ENCODE results near the gene RNF217.
"Not testable (repeated sequence)": the region's sequence is repeated elsewhere in the genome, so short reads cannot be mapped to it uniquely, and the experiment has no call there.

The RNF217 gene

GRCh38 chr6:124961777-124962638 lies at the start of gene RNF217:
RNF217 (plus strand) TSS chr6:124962437; CDS start chr6:124962545, 108 bp downstream.
- DNase-seq: peak; percentile 26

- DNase-seq: no peak
Observed at GRCh38 chr6:124913056-124913455, 49.2 kb upstream of the RNF217 start.

GRCh38 chr6:124917769-124918168 lies 44.5 kb upstream of the RNF217 start:
- no peak for DNase-seq

GRCh38 chr6:124919703-124920102 lies 42.5 kb upstream of the RNF217 start:
- not testable (repeated sequence) for DNase-seq

- no peak for DNase-seq
Observed at GRCh38 chr6:124924333-124924759, 37.9 kb upstream of the RNF217 start.

- DNase-seq: no peak
Observed at GRCh38 chr6:124926435-124926834, 35.8 kb upstream of the RNF217 start.

- DNase-seq: no peak
Observed at GRCh38 chr6:124927806-124928205, 34.4 kb upstream of the RNF217 start.

GRCh38 chr6:124928851-124929250 lies 33.4 kb upstream of the RNF217 start:
- no peak for DNase-seq

GRCh38 chr6:124937645-124938044 lies 24.6 kb upstream of the RNF217 start:
- no peak for DNase-seq

- no peak for DNase-seq
Observed at GRCh38 chr6:124941259-124941658, 21.0 kb upstream of the RNF217 start.

- no peak for DNase-seq
Observed at GRCh38 chr6:124943658-124944057, 18.6 kb upstream of the RNF217 start.

GRCh38 chr6:124947971-124948451 lies 14.2 kb upstream of the RNF217 start:
- no peak for DNase-seq

- DNase-seq: no peak
Observed at GRCh38 chr6:124949706-124950105, 12.5 kb upstream of the RNF217 start.

GRCh38 chr6:124953808-124954207 lies 8.4 kb upstream of the RNF217 start:
- no peak for DNase-seq

GRCh38 chr6:124955108-124955856 lies 7.0 kb upstream of the RNF217 start:
- no peak for DNase-seq

GRCh38 chr6:124956018-124956417 lies 6.2 kb upstream of the RNF217 start:
- no peak for DNase-seq

GRCh38 chr6:124958149-124958548 lies 4.1 kb upstream of the RNF217 start:
- no peak for DNase-seq

GRCh38 chr6:124958759-124959354 lies 3.4 kb upstream of the RNF217 start:
- no peak for DNase-seq

- DNase-seq: no peak
Observed at GRCh38 chr6:124960757-124961463, 1.3 kb upstream of the RNF217 start.

GRCh38 chr6:124961464-124961776 lies 817 bp upstream of the RNF217 start:
- DNase-seq: no peak

- DNase-seq: no peak
Observed at GRCh38 chr6:124962639-124963415, 590 bp downstream of the RNF217 start.

GRCh38 chr6:124963416-124963785 lies 1.2 kb downstream of the RNF217 start:
- no peak for DNase-seq

All from NCI-H524 treated with DMSO at 0.1 percent for 48 hours (cell line).